ENCODE data around the gene LAMC3.
"Not testable (repeated sequence)": the region's sequence is repeated elsewhere in the genome, so short reads cannot be mapped to it uniquely, and the experiment has no call there.

The LAMC3 gene

GRCh38 chr9:131097126-131097947 is 88.4 kb downstream of the LAMC3 start:
- no peak for DNase-seq (ENCODE audit: low read depth)

- no peak for DNase-seq (ENCODE audit: low read depth)
Observed at GRCh38 chr9:131097948-131098278, 88.9 kb downstream of the LAMC3 start.

GRCh38 chr9:131098391-131099101 is 89.6 kb downstream of the LAMC3 start:
- DNase-seq (ENCODE audit: low read depth) = no peak

DNA sequence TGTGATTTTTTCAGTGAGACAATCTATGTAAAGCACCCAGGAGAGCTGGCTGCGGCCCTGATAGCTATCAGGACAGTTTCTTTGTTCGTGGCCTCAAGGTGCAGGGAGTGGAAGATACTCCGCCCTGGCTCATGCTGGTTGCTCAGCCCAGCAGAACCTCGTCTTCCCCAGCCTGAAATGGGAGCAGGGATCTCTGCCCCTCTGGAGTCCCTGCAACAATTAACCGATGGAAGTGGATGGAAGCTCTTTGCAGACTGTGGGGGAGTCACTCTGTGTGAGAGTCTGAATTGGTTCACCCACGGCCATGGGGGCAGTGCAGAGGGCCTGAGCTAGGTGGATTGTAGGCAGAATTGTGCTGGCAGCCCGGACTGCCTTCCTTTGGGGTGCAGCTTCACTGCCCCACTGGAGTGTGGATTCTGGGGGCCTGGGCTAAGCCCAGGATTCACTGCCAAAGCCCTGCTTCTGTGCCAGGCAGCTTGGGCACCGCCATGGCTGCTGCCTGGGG is 90.2 kb downstream of the LAMC3 start:
- DNase-seq (ENCODE audit: low read depth) = no peak

DNA sequence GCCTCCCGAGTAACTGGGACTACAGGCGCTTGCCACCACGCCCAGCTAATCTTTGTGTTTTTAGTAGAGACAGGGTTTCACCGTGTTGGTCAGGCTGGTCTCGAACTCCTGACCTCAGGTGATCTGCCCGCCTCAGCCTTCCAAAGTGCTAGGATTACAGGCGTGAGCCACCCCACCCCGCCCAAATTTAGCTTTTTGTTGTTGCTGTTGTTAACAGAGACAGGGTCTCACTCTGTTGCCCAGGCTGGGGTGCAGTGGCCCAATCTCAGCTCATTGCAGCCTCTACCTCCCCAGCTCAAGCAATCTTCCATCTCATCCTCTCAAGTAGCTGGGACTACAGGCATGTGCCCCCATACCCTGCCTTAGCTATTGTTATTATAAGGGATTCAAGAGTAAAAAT is 90.9 kb downstream of the LAMC3 start:
- not testable (repeated sequence) for DNase-seq (ENCODE audit: low read depth)

GRCh38 chr9:131100445-131100844 is 91.5 kb downstream of the LAMC3 start:
- DNase-seq (ENCODE audit: low read depth) = no peak

DNA sequence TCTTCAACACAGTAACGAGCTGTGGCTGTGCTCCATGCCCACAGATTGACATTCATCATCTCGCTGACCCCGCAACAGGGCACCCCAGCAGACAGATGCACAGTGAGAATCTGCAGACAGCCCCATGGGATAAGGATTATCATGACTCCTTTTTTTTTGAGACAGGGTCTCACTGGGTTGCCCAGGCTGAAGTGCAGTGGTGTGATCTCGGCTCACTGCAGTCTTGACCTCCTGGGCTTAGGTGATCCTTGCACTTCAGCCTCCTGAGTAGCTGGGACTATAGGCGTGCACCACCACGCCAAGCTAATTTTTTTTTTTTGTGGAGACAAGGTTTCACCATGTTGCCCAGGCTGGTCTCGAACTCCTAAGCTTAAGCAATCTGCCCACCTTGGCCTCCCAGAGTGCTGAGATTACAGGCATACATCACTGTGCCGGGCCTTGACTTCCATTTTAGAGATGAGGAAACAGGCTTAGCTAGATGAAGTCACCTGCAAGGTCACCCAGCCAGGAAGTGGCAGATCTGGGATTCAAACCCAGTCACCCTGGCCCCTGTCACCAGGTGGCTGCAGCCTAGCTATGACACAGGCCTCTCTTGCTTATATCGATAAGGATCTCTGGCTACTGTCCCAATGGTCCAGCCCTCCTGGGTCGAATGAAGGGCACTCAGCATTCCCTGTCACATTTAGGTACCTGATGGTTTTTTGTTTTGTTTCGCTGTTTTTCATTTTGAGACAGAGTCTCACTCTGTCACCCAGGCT is 92.4 kb downstream of the LAMC3 start:
- no peak for DNase-seq (ENCODE audit: low read depth)

DNA sequence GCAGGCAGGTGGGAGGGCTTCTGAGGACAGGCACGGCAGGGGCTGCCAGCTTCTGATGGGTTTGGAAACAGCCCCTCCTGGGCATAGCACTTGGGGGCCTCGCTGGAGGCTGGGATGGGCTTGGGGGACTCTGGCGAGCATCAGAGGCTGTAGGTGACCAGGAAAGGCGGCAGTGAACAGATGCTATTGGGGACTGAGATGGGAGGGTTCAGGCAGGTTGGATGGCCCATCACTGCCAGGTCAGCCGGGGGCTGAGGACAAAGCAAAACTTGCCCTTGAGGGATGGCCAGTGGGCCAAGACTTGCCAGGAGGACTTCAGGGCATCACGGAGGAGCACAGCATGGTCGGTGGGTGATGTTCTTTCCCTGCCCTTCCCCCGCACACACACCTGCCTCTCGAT is 94.0 kb downstream of the LAMC3 start:
- DNase-seq (ENCODE audit: low read depth) = no peak

DNA sequence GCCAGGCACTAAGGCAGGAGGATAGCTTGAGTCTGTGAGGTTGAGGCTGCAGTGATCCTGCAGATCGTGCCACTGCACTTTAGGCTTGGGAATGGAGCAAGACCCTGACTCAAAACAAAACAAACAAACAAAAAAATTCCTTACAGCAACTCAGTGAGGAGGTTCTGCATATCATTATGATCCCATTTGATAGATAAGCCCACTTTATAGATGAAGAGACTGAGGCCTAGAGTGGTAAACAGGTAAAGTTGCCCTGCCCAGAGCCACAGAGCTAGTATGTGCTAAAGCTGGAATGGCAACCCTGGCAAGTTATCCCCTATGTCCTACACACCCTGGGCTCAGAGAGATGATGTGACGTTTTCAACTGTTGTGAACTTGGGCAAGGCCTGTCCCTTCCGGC is 94.6 kb downstream of the LAMC3 start:
- no peak for DNase-seq (ENCODE audit: low read depth)

DNA sequence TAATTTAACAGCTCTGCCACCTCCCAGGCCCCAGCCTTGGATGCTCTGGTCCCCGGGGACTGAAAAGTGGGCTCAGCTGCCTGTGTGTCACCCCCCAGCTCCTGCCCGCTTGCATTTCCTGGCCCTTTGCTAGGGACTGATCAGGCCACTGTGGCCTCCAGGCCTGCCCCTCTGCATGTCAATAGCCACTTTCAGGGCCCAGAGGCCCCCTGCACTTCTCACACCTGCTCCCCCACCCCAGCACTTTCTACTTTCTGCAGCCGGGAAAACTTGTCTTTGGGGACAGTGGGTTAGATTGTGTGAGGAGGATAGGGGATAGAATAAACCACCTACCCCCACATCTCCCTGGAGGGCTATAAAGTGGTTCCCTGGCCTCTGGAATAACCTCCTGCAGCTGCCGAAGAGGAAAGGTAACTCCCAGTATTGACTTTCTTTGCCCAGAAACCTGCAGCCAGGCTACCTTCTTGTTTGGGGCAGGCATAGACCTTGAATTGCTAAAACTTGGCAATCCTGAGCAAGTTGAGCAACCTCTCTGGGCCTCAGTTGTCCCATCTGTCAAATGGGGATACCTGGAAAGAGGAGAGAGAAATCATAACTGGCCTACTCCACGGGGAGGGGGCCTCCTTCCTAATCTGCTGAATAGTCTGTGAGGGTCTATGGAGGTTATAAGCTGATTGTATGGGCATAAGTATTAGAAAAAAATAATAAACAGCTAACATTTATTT is 95.2 kb downstream of the LAMC3 start:
- no peak for DNase-seq (ENCODE audit: low read depth)

- DNase-seq (ENCODE audit: low read depth) = no peak
Observed at GRCh38 chr9:131105952-131106351, 97.0 kb downstream of the LAMC3 start.

- DNase-seq (ENCODE audit: low read depth) = no peak
Observed at GRCh38 chr9:131107760-131108159, 98.8 kb downstream of the LAMC3 start.

DNA sequence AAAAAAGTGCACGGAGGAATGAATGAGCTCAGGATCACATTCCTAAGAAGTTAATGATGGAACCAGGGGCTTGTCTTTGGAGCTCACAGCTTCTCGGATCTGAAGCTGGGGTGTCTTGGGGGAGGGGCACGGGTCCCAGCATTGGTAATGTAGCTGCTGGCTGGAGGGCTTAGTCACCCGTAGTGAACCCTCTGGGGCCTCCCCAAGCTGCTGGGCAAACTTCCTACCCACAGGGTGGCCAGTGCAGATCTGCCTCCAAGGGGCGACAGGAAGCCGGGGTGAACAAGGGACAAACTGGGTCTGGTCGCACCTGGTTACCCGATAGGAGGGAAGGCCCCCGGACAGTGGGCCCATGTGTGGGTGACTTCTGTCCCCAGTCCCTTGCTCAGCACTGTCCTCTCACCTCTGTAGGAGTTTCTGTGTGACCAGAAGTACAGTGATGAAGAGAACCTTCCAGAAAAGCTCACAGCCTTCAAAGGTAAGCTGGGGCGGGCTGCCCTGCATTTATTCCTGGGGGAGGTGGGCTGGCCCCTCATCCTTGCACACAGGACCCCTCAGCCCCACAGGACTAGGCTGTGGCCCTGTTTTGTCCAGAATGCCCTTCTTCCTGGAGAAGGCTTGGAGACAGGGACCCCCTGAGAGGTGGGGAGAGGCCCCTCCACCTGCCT is 102.3 kb downstream of the LAMC3 start:
- DNase-seq (ENCODE audit: low read depth) = no peak

- no peak for DNase-seq (ENCODE audit: low read depth)
Observed at GRCh38 chr9:131111854-131112311, 102.9 kb downstream of the LAMC3 start.

GRCh38 chr9:131112374-131113154 is 103.6 kb downstream of the LAMC3 start:
- DNase-seq (ENCODE audit: low read depth) = no peak

GRCh38 chr9:131113655-131114054 is 104.7 kb downstream of the LAMC3 start:
- DNase-seq (ENCODE audit: low read depth) = no peak

- no peak for DNase-seq (ENCODE audit: low read depth)
Observed at GRCh38 chr9:131114084-131114535, 105.1 kb downstream of the LAMC3 start.

GRCh38 chr9:131115360-131115742 is 106.4 kb downstream of the LAMC3 start:
- not testable (repeated sequence) for DNase-seq (ENCODE audit: low read depth)

DNA sequence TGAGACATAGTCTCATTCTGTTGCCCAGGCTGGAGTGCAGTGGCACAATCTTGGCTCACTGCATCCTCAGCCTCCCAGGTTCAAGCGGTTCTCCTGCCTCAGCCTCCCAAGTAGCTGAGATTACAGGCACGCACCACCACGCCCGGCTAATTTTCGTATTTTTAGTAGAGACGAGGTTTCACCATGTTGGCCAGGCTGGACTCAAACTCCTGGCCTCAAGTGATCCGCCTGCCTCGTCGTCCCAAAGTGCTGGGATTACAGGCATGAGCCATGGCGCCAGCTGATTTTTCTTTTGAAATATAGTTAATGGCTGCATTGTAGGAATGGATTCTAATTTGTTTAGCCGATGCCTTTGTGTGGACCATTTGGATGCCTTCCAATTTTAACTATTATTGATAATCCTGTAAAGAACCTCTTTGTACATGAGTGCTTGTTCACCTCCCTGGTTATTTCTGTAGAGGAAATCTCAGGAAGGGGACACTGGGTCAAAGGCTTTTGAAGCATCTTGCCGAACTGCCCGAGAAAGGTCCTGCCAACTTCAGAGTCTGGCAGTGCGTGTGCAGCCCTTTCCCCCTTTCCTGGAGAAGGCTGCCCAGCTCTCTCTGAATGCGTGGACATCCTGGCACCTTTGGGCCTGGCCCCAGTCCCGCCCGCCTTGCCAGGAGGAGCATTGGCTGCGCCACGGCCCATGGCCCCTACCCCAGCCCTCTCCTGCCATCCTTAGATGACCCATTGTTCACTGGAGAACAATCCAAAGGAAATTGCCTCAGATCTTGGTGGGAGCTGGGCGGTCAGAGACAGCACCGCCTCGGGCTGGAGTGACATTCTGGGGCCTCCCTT is 107.5 kb downstream of the LAMC3 start:
- DNase-seq (ENCODE audit: low read depth) = no peak

Data from stimulated activated CD8-positive, alpha-beta memory T cell treated with anti-CD3 and anti-CD28 coated beads, Interleukin-7, amount 100 ng/mL, for 24 hours (primary cell).